HepG2 (cell line): Measurements from ENCODE around the gene TXNRD2. TPM values are rescaled to one million over a fixed set of nuclear protein-coding genes. Genes with fewer than 3 reads are reported as not detected.

ENCODE experiments used
- ATAC-seq: fragments of 200-7000 bp; cut with Tn5 transposase; 3 replicates; pipeline ENCODE4 v1.9.1; 2020; ENCODE audit warnings: mild to moderate bottlenecking, moderate library complexity
- BruUV-seq: library from RNA; stranded (reverse); fragments of 400-500 nt; replicated peaks from 2 replicates; lab custom pipeline; 2021; lab: Mats Ljungman, UMichigan
- CTCF ChIA-PET: fragments of 300-600 bp; formaldehyde crosslinking; extraction: SDS; loops from one replicate; lab custom pipeline; 2021; ENCODE audit warnings: low total read pairs, inconsistent platforms, low intra/inter-chr PET ratio; lab: Yijun Ruan, JAX
- POLR2A ChIA-PET: fragments of 350-600 bp; sonication (Branson Sonifier 250); formaldehyde crosslinking; loops from one replicate; lab custom pipeline; 2020; ENCODE audit warnings: antibody characterized with exemption, inconsistent platforms; lab: Yijun Ruan, JAX
- DNase-seq: peaks from one replicate; pipeline ENCODE4 v3.0.0-alpha.2; 2015; ENCODE audit warnings: low spot score
- FAIRE-seq: peaks from 3 replicates; lab custom pipeline; 2011; peaks lifted over from hg19 to GRCh38; lab: Jason Lieb, UNC
- H2AFZ ChIP-seq: one replicate; pipeline ENCODE4 v1.6.1; 2011; ENCODE audit warnings: low read length, inconsistent platforms
- H3K27ac ChIP-seq: fragments of 300-600 bp; 3 replicates; pipeline ENCODE4 v1.8.0; 2011; ENCODE audit warnings: mixed run types, mild to moderate bottlenecking, mixed read lengths, low read length, inconsistent platforms; ENCODE audit not compliant: insufficient read depth; ENCODE audit errors: extremely low read length
- H3K27me3 ChIP-seq, 2 experiments: fragments of 200-600 bp in 1 of 2; 2 replicates in 1 of 2; 3 replicates in 1 of 2; pipeline versions ENCODE4 v1.6.0 to v1.8.0; 2011; ENCODE audit warnings: low read length in 2 of 2, mild to moderate bottlenecking in 2 of 2, moderate library complexity in 2 of 2, inconsistent platforms in 1 of 2; ENCODE audit not compliant: insufficient read depth in 2 of 2, control insufficient read depth in 1 of 2
- H3K36me3 ChIP-seq, 2 experiments: fragments of 200-600 bp in 1 of 2; replicated peaks in 1 of 2; 2 replicates in 1 of 2; 3 replicates in 1 of 2; pipeline versions ENCODE4 v1.5.1 to v1.8.0; 2011; ENCODE audit warnings: low read length in 2 of 2, inconsistent platforms in 1 of 2; ENCODE audit not compliant: insufficient read depth in 2 of 2, control insufficient read depth in 1 of 2
- H3K4me1 ChIP-seq: 2 replicates; pipeline ENCODE4 v1.5.1; 2012; ENCODE audit warnings: low read length, inconsistent platforms; ENCODE audit not compliant: insufficient read depth
- H3K4me2 ChIP-seq: 2 replicates; pipeline ENCODE4 v1.6.0; 2011; ENCODE audit warnings: low read depth, low read length, inconsistent platforms
- H3K4me3 ChIP-seq, 3 experiments: fragments of 200-600 bp in 1 of 3; sonication (generic), shearing (Covaris generic) in 1 of 3; replicated peaks in 1 of 3; 2 replicates each; pipeline ENCODE4 v1.5.1; 2011 to 2016; ENCODE audit warnings: low read length in 3 of 3, inconsistent platforms in 2 of 3, low read depth in 2 of 3, mild to moderate bottlenecking in 2 of 3, control low read depth in 1 of 3, mixed read lengths in 1 of 3; ENCODE audit not compliant: insufficient read depth in 1 of 3
- H3K79me2 ChIP-seq: one replicate; pipeline ENCODE4 v1.6.1; 2011; ENCODE audit warnings: low read length, inconsistent platforms; ENCODE audit not compliant: insufficient read depth
- H3K9ac ChIP-seq: 2 replicates; pipeline ENCODE4 v1.6.0; 2011; ENCODE audit warnings: mild to moderate bottlenecking, low read depth, low read length, inconsistent platforms; ENCODE audit not compliant: insufficient read depth
- H3K9me3 ChIP-seq: 2 replicates; pipeline ENCODE4 v1.5.1; 2012; ENCODE audit warnings: mild to moderate bottlenecking, low read length
- H4K20me1 ChIP-seq: 2 replicates; pipeline ENCODE4 v1.6.0; 2011; ENCODE audit warnings: inconsistent platforms, mild to moderate bottlenecking, low read length, moderate library complexity; ENCODE audit not compliant: insufficient read depth
- E2F5 ChIP-seq: sonication (generic); formaldehyde crosslinking; conservative IDR thresholded peaks from 2 replicates; pipeline ENCODE4 v1.4.0; 2020; ENCODE audit warnings: missing genetic modification reagents
- ELF1 ChIP-seq: sonication (generic); formaldehyde crosslinking; IDR thresholded peaks from 2 replicates; pipeline ENCODE4 v1.4.0; 2020; ENCODE audit warnings: missing genetic modification reagents
- HOXA7 ChIP-seq: sonication (generic); formaldehyde crosslinking; IDR thresholded peaks from 2 replicates; pipeline ENCODE4 v1.8.1; 2022; ENCODE audit warnings: mild to moderate bottlenecking, missing genetic modification reagents, moderate library complexity
- LCORL ChIP-seq, 2 experiments: fragments of 450-650 bp in 1 of 2; sonication (generic) in 1 of 2; formaldehyde crosslinking in 1 of 2; IDR thresholded peaks; 2 replicates each; pipeline versions ENCODE4 v1.5.0 to v1.6.1; 2017 to 2020; ENCODE audit warnings: antibody characterized with exemption in 1 of 2, missing genetic modification reagents in 1 of 2
- MED13 ChIP-seq: sonication (generic); formaldehyde crosslinking; IDR thresholded peaks from 2 replicates; pipeline ENCODE4 v1.5.0; 2020; ENCODE audit warnings: missing genetic modification reagents
- SRY ChIP-seq: sonication (generic); formaldehyde crosslinking; IDR thresholded peaks from 2 replicates; pipeline ENCODE4 v1.8.0; 2022; ENCODE audit warnings: mild to moderate bottlenecking, missing genetic modification reagents
- ZFP91 ChIP-seq: sonication (generic); formaldehyde crosslinking; IDR thresholded peaks from 2 replicates; pipeline ENCODE4 v1.9.0; 2022; ENCODE audit warnings: missing genetic modification reagents, mild to moderate bottlenecking, borderline replicate concordance
- ZNF143 ChIP-seq: sonication (generic); formaldehyde crosslinking; IDR thresholded peaks from 2 replicates; pipeline ENCODE4 v1.4.0; 2020; ENCODE audit warnings: missing genetic modification reagents
- ZNF574 ChIP-seq: sonication (generic); formaldehyde crosslinking; IDR thresholded peaks from 2 replicates; pipeline ENCODE4 v1.4.0; 2020; ENCODE audit warnings: missing genetic modification reagents
- ZNF761 ChIP-seq: sonication (generic); formaldehyde crosslinking; conservative IDR thresholded peaks from 2 replicates; pipeline ENCODE4 v1.4.0; 2020; ENCODE audit warnings: mild to moderate bottlenecking, missing genetic modification reagents
- ZSCAN12 ChIP-seq: sonication (generic); formaldehyde crosslinking; IDR thresholded peaks from 2 replicates; pipeline ENCODE4 v1.9.0; 2021; ENCODE audit warnings: mild to moderate bottlenecking, missing genetic modification reagents
- ZSCAN9 ChIP-seq: IDR thresholded peaks from 2 replicates; pipeline ENCODE4 v1.6.1; 2016; ENCODE audit warnings: borderline replicate concordance
- WGBS: methylation state at CpG from one replicate; pipeline ENCODE4 v1.1.6; 2017; ENCODE audit warnings: low lambda C conversion rate; 5-methylcytosine and 5-hydroxymethylcytosine counted together
- in situ Hi-C: cut with HindIII; loops from 2 replicates; pipeline ENCODE4 v1.10.0; 2017; ENCODE audit warnings: low pct_unique_long_range_greater_than_20kb; ENCODE audit not compliant: extremely low pct_ligation_motif_present
- intact Hi-C: fragments of 100-400 bp; cut with micrococcal nuclease; formaldehyde crosslinking; loops from one replicate; pipeline ENCODE4 v1.10.0; 2022; ENCODE audit not compliant: unreplicated experiment
- polyA plus RNA-seq, 8 experiments: library from polyadenylated mRNA; depleted of rRNA in 3 of 8; stranded (reverse) in 7 of 8; unstranded in 1 of 8; fragments of >200 nt; fragmentation: Illumina TruSeq in 4 of 8; extraction: Trizol in 4 of 8; gene quantifications; 2 replicates each; pipeline versions ENCODE4 v1.2.1 to v1.2.3, GENCODE V29; 2011 to 2016; ENCODE audit warnings: low read depth in 4 of 8, missing spikeins in 1 of 8, mixed read lengths in 1 of 8; ENCODE audit not compliant: insufficient read depth in 1 of 8
- total RNA-seq, 5 experiments: library from RNA; depleted of rRNA; stranded (reverse); fragments of >200 nt; fragmentation: Illumina TruSeq; extraction: Trizol; gene quantifications; 2 replicates each; pipeline ENCODE4 v1.2.3, GENCODE V29; 2016; ENCODE audit warnings: low read depth in 1 of 5

TXNRD2 gene
- total and polyA plus RNA-seq, 2 of the 13 experiments (the other 11 are each of a cell fraction or from before 2014, with no cell fraction given): 17.5 to 18.6 TPM

GRCh38 chr22:19865141-19865829 is 76.3 kb downstream of the TXNRD2 start:
- DNase-seq: no peak
- CTCF ChIA-PET: no interaction called here
- TF ChIP-seq ZNF574 (CRISPR knock-in tag): no peak
- H3K27me3 ChIP-seq: no peaks in the 10 kb centered on the region; a peak in 1 of 5 replicates
- H3K36me3 ChIP-seq: no peaks in the 10 kb centered on the region
- 83% methylated on average over 12 of the region's 12 CpGs for WGBS
- no peaks in the 10 kb centered on the region for H3K79me2 ChIP-seq
- no peak overlapping the region for H3K9ac ChIP-seq
- FAIRE-seq: no peak
- H2AFZ ChIP-seq: no peak overlapping the region
- BruUV-seq: no TSS peak
- H3K4me2 ChIP-seq: no peak overlapping the region
- no peak overlapping the region for H3K4me3 ChIP-seq
- H3K4me1 ChIP-seq: peaks cover 18% of the 10 kb centered on the region
- POLR2A ChIA-PET: interaction anchor here (1.2 kb wide), 1 partner anchor 10 kb away, joined by 5 read pairs; no protein-coding TSS in a partner anchor
- ATAC-seq: no peak
- intact Hi-C loops: no loop called here
- H3K27ac ChIP-seq: no peak overlapping the region
- no peaks in the 10 kb centered on the region for H4K20me1 ChIP-seq
- in situ Hi-C loops: no loop called here
- no peaks in the 10 kb centered on the region for H3K9me3 ChIP-seq

GRCh38 chr22:19864538-19865106 is 77.0 kb downstream of the TXNRD2 start:
- POLR2A ChIA-PET: interaction anchor here (1.2 kb wide), 1 partner anchor 9 kb away, joined by 5 read pairs; no protein-coding TSS in a partner anchor
- in situ Hi-C loops: no loop called here
- no peak for FAIRE-seq
- TF ChIP-seq ZNF761 (CRISPR knock-in tag): no peak
- no peak for TF ChIP-seq ZFP91 (CRISPR knock-in tag)
- TF ChIP-seq ELF1: no peak
- no peak for TF ChIP-seq MED13
- no peak for TF ChIP-seq ZNF143 (CRISPR knock-in tag)
- no peak for TF ChIP-seq ZSCAN12 (CRISPR knock-in tag)
- no peak for TF ChIP-seq LCORL (IDR thresholded peaks at IDR 0.05)
- no peak for TF ChIP-seq LCORL (CRISPR knock-in tag; IDR thresholded peaks at IDR 0.05)
- no peak for TF ChIP-seq ZSCAN9 (CRISPR knock-in tag)
- no peak for TF ChIP-seq SRY (CRISPR knock-in tag)
- no peak for TF ChIP-seq HOXA7 (CRISPR knock-in tag)
- TF ChIP-seq E2F5 (CRISPR knock-in tag): no peak

More at GRCh38 chr22:19864538-19865106, 77.0 kb downstream of the TXNRD2 start:
- ATAC-seq (no peak), DNase-seq (no peak)
- peaks cover 12% of the 10 kb centered on the region for H3K4me1 ChIP-seq
- H3K36me3 ChIP-seq: no peaks in the 10 kb centered on the region
- CTCF ChIA-PET: no interaction called here
- intact Hi-C loops: no loop called here
- BruUV-seq: no TSS peak
- H3K4me2 ChIP-seq: no peak overlapping the region
- H4K20me1 ChIP-seq: no peaks in the 10 kb centered on the region
- no peaks in the 10 kb centered on the region; a peak in 1 of 5 replicates for H3K27me3 ChIP-seq
- H3K9ac ChIP-seq: no peak overlapping the region
- H3K9me3 ChIP-seq: no peaks in the 10 kb centered on the region
- no peak overlapping the region for H3K27ac ChIP-seq
- 92% methylated on average over 5 of the region's 5 CpGs for WGBS
- H2AFZ ChIP-seq: no peak overlapping the region
- H3K4me3 ChIP-seq: no peak overlapping the region
- no peaks in the 10 kb centered on the region for H3K79me2 ChIP-seq
